GM04503 (cell line): ENCODE measurements around the gene ITPR3.
"Not testable (repeated sequence)": the region's sequence is repeated elsewhere in the genome, so short reads cannot be mapped to it uniquely, and the experiment has no call there.

ENCODE experiments used
- DNase-seq: peaks from one replicate; pipeline ENCODE4 v3.0.0-alpha.2; 2012; ENCODE audit warnings: low read depth

ITPR3 gene

DNA sequence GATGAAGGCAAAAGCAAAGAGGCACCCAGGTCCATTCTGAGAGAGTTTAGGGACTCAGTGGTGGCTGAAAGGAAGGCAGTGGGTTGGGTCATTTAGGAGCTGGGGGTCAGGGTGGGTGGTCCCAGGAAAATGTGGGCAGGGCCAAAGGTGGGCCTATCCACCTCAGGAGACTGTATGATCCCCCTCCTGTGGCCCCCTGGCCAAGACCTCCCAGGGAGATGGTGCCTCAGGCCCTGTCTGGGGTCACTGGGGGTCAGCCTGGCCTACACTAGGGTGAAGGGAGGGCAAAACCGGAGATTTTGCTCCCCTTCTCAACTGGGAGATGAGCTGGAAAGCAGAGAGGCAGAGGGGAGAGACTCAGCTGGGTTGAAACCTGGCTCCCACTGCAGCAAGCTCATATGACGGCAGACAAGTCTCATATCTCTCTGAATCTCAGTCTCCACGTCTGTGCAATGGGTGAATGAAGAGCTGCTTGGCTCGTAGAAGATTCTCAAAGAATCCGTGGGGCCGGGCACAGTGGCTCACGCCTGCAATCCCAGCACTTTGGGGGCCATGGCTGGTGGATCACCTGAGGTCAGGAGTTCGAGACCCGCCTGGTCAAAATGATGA is 29.6 kb upstream of the ITPR3 start:
- no peak for DNase-seq

DNA sequence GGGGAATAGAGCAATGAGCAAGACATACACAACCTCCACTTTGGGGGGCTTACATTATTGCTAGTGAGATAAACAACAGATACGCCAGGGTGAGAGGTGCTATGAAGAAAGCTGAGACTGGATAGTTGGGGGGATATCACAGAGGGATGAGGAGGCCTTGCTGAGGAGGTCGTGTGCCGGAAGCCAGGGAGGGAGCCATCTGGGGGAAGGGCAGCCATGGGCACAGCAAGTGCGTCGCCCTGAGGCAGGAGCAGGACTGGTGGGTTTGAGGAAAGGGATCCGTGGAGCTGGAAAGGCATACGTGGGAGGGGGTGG is 28.9 kb upstream of the ITPR3 start:
- no peak for DNase-seq

GRCh38 chr6:33592595-33593413 is 28.3 kb upstream of the ITPR3 start:
- DNase-seq: no peak

GRCh38 chr6:33593414-33593727 is 27.8 kb upstream of the ITPR3 start:
- DNase-seq: no peak

DNA sequence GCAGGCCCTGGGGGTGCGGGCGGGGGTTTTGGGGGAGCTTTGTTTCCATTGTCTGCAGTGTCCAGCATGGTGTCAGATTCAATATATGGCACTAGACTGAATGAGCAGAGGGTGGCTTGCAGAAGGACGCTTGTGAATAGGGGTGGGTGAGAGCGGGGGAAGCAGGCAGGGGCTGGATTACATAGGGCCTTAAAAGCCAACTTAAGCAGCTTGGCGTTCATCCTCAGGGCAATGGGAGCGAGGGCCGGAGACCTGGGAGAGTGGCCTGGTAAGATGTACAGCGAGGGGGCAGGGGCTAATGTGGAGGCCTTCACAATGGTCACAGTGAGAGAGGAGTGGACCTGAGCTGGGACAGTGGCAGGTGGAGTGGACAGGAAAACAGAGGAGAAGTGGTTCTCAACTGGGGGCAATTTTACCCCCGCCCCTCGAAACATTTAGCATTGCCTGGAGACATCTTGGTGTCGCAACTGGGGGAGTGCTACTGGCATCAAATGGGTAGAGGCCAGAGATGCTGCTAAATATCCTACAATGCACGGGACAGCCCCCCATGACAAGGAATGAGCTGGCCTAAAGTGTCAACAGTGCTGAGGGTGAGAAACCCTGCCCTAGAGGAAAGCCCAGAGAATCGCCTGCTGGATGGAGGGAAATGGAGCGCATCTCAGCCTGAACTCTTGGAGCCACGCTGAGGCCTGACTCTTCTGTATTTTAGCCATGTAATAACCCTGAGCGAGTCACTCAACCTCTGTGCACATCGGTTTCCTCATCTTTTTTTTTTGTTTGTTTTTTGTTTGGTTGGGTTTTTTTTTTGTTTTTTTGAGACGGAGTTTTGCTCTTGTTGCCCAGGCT is 25.9 kb upstream of the ITPR3 start:
- DNase-seq: no peak

GRCh38 chr6:33596894-33597293 is 24.2 kb upstream of the ITPR3 start:
- DNase-seq: not testable (repeated sequence)

GRCh38 chr6:33597551-33598322 is 23.4 kb upstream of the ITPR3 start:
- DNase-seq: no peak

DNA sequence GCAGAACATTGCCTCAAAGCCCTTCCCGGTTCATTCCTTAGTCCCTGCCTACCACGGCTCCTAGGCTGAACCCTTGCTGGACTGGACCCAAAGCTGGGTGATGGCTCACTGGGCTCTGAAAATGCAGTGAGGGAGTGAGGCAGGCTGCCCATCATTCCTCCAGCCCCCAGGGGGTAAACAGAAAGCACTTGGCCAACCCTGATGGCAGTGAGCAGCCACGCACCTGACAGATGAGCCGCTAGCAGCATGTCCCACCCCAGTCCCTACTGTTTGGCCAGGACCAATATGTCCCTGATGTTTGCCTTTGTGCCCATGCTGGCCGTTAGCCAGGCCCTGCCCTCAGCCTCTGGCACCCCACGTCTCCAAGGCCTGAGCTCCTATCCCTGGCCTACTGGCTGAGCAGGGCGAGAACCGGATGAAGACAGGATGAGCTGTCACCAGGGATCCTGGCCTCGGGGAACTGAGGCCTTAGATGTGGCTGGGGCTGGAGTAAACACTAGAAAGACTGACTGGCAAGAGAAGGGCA is 21.6 kb upstream of the ITPR3 start:
- no peak for DNase-seq

DNA sequence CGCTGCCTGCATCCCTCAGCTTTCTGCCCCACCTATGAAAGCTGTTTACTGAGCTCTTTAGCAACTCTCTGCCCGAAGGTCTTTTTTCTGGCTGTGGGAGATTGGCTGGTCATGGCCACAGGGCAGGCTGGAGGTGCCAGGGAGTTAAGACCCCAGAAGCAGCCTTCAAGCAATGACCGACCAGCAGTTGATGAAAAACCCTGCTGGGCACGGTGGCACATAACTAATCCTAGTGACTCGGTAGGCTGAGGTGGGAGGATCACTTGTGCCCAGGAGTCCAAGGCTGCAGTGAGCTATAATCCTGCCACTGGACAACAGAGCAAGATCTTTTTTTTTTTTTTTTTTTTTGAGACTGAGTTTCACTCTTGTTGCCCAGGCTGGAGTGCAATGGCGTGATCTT is 20.4 kb upstream of the ITPR3 start:
- DNase-seq: no peak

DNA sequence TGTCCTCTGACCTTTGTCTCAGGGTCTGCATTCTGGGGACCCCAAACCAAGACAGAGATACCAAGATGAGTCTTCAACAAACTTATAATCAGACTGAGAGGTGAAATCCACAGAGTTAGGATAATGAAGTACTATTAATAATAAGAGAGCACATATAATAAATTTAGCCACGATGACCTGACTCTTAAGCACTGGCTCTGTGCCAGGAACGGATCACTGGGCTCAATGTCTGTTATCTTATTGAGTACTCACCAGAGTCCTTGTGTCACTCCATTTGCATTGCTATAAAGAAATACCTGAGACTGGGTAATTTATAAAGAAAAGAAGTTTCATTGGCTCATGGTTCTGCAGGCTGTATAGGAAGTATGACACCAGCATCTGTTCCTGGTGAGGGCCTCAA is 18.9 kb upstream of the ITPR3 start:
- no peak for DNase-seq

DNA sequence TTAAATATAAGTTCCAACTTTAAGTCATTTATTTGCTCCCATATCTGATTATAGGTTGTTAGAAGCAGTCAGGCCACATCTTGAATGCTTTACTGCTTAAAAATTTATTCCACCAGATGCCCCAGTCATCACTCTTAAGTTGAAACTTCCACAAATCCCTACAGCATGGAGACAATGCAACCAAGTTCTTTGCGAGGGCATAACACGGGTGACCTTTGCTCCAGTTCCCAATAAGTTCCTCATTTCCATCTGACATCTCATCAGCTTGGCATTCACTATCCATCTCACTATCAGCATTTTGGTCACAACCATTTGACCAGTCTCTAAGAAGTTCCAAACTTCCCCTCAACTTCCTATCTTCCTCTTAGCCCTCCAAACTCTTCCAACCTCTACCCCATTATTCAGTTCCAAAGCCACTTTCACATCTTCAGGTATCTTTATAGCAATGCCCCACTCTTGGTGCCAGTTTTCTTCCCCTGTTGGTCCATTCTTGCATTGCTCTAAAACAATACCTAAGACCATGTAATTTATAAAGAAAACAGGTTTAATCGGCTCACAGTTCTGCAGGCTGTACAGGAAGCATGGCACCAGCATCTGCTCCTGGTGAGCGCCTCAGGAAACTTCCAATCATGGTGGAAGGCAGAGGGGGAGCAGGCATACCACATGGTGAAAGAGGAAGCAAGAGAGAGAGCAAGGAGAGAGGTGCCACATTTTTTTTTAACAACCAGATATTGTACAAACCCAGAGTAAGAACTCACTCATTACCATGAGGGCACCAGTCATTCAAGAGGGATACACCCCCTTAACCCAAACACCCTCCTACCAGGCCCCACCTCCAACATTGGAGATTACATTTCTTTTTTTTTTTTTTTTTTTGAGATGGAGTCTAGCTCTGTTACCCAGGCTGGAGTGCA is 15.9 kb upstream of the ITPR3 start:
- no peak for DNase-seq

GRCh38 chr6:33606642-33607041 is 14.5 kb upstream of the ITPR3 start:
- DNase-seq: no peak

- no peak for DNase-seq
These were observed 13.9 kb upstream of the ITPR3 start for GRCh38 chr6:33607126-33607783.

GRCh38 chr6:33607784-33608161 is 13.3 kb upstream of the ITPR3 start:
- DNase-seq: no peak

DNA sequence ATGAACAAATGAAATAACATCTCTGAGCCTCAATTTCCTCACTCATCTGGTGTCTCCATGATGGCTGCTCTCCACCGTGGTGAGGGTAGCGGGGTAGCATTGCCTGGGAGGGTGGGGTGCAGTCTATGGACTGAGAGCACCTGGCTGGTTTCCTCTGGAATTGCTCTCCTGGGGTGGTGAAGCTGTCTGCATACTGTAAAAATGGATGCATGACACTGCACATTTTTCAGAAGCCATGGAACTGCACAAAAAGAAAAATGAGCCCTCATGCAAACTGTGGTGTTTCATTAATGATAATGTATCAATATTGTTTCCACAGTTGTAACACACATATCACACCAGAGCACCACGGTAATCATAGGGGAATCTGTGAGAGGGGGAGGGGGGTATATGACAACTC is 12.1 kb upstream of the ITPR3 start:
- DNase-seq: no peak

DNA sequence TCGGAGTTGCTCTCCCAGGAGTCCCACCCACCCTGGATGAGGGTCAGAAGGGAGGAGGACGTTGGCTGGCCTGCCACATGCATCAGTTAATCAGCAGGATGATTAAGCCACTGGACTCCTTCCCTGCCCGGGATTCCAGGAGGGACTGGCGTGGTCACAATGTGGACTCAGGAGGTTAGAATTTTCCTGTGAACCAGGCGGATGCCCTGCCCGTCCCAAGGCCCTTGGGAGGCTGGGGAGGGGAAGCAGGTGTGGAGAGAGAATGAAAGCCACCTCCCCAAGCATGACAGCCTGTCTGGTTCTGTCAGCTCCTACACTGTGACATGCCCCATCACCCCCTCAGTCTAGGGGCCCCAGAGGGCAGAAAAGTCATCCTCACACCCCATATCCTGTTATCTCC is 11.6 kb upstream of the ITPR3 start:
- DNase-seq: peak; percentile 64

GRCh38 chr6:33610067-33610466 is 11.1 kb upstream of the ITPR3 start:
- no peak for DNase-seq

- no peak for DNase-seq
These were observed 10.1 kb upstream of the ITPR3 start for GRCh38 chr6:33610779-33611732.

GRCh38 chr6:33613146-33613794 is 7.9 kb upstream of the ITPR3 start:
- DNase-seq: peak; percentile 34
